HG03159 (cell line): Measurements from ENCODE around the gene WNT11.

ENCODE experiments used
- ATAC-seq: cut with Tn5 transposase; IDR thresholded peaks from one replicate; pipeline ENCODE4 v1.9.1; 2021; ENCODE audit warnings: mild to moderate bottlenecking, moderate library complexity; ENCODE audit not compliant: unreplicated experiment

Gene WNT11

DNA sequence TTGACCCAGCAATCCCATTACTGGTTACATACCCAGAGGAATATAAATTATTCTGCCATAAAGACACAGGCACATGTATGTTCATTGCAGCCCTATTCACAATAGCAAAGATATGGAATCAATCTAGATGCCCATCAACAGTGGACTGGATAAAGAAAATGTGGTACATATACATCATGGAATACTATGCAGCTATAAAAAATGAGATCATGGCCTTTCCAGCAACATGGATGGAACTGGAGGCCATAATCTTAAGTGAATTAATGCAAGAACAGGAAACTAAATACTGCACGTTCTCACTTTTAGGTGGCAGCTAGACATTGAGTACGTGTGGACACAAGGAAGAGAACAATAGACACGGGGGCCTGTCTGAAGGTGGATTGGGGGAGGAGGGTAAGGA lies 15.1 kb upstream of the WNT11 start:
- no peak for ATAC-seq

DNA sequence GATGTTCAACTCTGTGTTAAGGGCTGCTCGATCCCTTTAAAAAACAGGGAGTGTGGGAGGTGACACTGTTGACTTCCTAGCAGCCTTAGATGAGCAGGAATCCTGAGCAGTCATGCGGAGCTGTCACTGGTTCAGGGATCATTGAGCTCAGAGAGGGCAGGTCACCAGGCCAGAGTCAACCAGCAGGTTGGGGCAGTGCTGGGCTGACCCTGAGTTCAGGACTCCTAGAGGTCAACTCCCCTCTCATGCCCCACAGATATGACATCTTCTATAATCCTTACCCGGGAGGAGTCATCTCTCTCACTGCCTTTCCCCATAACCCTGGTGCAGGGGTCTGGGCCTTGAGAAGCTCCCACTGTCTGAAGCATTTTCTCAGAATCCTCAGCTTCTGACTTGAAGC lies 12.9 kb upstream of the WNT11 start:
- ATAC-seq = no peak

DNA sequence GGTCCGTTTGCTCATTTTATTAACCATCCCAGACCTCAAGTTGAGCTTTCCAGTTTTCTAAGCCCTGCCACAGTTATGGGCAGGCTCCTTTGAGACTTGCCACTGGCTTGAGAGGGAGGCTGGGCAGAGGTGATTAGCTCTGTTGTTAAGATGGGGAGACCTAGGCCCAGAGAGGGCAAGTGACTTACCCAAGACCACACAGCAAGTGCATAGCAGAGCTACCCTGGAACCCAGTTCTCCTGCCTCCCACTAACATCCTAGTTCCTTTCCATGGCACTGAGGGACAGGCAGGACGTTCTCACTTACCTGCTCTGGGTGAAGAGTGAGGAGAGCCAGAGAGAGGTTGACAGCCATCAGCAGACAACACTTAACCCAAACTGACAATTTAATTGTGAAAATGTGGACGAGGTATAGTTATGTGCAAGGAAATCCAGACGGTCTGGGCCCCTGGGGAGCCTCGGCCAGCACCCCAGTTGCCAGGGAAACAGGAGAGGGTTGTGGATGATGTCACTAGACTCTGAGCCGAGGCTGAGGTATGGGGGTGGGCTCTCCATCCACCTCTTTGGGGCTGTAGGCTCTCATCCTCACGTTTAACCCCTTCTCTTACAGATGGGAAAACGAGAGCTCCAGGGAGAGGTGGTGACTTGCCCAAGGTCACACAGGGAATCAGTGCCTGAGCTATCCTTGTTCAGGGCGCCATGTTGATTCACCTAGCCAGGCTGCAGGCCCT lies 12.3 kb upstream of the WNT11 start:
- ATAC-seq = no peak

GRCh38 chr11:76217653-76218160 lies 11.4 kb upstream of the WNT11 start:
- ATAC-seq = no peak

DNA sequence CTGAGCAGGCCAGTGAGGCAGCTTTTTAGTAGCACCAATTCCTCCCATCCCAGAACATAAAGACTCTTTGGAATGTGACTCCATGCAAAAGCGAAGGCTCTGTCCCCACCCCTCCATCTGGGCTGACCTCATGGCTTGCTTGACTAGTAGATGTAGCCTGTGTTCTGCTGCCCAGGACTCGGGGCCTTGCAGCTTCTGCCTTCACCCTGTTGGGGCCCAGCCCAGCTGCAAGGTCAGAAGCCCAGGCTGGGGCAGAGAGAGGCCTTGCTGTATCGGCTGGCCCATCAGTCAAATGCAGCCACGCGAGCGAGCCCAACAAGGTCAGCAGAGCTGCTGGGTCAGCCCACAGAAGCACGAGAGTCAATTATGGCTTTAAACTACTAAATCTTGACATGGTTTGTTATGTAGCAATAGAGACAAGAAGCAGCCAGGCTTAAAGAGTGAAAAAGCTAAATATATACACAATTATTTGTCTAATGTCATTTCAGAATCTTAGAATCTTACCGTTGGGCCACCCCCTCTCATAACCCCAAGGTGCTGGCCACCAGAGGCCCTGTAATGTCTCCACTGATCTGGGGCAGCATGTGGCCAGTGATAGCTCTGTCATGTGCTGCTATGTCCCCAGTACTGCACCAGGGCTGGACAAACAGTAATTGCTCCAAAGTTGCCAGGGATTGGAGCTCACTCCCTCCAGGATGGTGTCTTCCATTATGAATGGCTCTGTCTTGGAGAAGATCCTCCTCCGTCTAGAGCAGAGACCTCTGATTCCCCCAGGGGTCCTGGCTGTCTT lies 10.4 kb upstream of the WNT11 start:
- ATAC-seq = no peak

DNA sequence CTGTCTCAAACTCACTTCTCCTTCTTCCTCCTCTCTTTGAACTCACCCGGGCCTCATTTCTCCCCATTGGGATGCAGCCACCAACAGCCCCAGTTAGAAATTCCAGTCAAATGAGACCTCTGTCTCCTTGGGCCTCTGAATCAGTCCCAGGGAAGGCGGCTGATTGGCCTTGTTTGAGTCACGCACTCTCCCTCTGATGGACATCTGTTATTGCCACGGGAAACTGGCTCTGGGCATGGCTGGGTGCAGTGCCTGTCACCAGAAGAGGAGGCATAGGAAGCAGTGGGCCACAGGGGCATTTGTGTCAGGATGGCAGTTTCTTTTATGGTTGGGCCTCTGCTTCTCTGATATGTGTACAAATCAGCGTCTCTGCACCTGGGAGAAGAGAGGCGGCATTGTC lies 9.6 kb upstream of the WNT11 start:
- ATAC-seq = no peak

DNA sequence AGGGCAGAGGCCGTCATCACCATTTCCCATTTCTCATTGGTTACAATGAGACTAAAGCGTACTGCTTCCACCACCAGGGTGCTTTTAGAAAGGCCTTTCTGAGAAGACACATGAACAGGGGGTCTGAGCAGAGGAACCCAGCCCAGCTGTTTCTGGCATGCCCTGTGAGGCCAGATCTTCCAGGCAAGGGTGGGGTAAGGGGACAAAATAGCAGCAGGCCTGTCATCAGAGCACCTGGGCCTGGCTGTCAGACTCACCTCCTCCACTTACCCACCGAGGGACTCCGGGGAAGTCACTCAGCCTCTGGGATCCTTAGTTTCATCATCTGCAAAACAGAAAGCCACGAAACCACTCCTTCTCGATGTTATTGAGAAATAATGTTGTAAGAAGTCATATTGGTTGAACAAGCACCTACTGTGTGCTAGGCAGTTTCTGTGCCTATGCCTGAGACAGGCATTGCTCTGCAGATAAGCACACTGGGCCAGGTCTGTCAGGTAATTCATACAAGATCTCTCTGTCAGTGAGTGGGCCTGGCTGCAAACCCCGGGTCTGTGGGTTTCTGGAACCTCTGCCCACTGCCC lies 8.8 kb upstream of the WNT11 start:
- ATAC-seq = no peak

- no peak for ATAC-seq
Observed at GRCh38 chr11:76214186-76214585, 7.9 kb upstream of the WNT11 start.

- ATAC-seq = no peak
Observed at GRCh38 chr11:76212086-76213035, 6.1 kb upstream of the WNT11 start.

GRCh38 chr11:76210931-76211851 lies 4.9 kb upstream of the WNT11 start:
- ATAC-seq = no peak

DNA sequence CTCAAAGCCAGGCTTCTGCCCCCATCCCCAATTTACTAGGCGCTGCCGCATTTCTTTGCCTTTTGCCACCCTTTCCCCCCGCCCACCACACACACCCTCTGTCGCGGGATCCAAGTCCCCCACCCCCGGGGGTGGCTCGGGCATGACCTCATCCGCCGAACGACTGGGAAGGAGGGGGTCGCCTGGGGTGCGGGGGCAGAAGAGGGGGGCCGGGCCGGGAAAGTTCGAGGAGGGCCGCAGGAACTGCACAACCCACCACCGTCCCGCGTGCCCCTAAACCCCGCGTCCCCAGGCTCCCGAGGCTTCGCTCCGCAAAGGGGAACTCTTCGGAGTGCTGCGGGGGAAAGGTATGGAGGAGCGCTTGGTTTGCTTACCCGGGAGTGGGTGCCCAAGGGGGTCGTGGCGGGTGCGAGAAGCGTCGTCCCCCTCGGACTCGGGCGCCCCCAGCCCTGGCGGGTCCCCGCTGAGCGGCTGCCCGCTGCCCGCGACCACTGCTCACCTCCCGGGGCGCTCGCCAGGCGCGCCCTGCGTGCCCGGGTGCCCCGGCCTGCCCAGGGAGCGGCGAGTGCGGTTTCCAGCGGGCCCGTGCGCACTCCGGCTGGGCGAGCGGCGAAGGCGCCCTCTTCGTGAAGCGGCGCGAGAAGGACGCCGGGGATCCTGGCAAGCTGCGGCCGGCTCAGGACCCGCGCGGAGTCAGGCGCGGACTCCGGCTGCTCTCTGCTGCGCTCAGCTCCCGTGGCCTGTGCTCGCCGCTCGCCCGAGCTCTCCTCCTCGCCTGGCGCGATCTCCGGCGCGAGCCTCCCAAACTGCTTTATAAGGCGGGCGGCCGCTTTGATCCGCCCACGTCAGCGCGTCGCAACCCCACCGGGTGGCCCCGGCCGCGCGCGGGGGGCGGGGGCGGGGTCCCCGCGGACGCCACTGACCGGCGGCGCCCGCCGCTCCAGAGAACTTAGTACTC lies 4.0 kb upstream of the WNT11 start:
- ATAC-seq = no peak

DNA sequence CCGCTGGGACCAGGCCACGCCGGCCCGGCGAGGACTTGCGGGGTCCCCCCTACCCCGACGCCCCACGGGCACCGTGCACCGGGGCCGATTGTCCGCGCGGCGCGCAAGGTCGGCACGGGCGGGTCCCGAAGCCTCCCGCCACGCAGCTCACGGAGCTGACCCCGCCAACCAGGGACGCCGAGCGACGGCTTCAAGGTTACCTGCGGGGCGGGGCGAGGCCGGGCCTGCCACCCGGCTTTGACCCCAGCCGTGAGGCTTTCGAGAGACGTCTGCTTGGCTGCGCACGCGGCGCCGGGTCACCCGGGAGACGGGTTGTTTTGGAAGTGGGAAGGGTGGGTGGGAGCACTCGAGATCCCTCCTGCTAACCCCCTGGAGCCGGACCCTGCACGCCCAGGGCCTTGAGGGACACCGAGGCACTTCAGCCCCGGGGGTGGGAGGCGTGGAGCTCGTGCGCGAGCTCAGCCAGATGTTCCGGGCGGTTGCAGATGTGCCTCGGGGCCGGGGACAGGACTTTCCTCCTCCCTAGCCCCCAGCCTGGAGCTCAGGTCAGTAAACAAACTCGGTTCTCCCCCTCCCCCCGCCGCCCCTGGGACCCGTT lies 3.2 kb upstream of the WNT11 start:
- ATAC-seq = no peak

DNA sequence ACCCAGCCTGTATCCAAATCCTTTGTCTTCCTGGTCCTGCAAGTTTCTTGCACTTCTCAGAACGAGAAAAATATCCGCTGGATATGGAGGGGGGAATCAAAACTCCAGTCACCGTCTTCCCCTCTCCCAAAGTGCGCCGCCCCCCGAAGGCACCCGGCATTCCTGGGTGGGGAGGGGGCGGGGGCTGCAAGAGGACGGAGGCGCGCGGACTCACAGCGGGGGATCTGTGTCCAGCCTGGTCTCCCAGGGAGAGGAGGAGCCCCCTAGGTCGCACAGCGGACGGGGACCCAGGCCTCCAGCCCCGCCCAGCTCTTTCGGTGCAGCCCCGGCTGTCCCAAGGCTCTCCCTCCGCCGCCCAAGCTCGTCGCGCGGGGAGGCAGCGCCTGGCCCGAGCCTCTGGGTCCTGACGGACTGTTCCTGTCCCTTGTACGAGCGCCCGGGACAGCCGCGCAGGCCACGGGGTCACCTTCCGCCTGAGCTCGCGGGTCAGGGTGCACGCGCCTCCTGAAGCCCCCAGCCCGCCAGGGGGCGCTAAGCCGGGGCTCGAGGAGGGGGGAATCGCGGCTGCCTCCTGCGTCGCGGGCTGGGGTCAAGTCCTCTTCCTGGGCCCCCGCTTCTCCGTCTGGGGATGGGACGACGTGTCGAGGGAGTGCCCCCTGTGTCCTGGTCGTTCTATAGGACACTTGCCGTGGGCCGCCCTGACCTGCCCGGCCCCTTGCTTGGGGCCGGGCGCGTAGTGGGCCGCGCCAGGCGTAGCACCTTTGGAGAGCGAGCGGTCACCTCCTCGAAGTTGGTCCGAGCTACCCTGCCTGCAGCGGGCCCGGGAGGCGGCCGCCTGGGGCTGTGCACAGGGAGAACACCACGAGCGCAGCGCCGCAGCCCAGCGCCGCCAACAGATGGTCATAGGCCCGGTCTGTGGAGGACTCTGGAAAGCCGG lies 2.4 kb upstream of the WNT11 start:
- ATAC-seq = no peak

GRCh38 chr11:76207642-76208401 lies 1.5 kb upstream of the WNT11 start:
- no peak for ATAC-seq

DNA sequence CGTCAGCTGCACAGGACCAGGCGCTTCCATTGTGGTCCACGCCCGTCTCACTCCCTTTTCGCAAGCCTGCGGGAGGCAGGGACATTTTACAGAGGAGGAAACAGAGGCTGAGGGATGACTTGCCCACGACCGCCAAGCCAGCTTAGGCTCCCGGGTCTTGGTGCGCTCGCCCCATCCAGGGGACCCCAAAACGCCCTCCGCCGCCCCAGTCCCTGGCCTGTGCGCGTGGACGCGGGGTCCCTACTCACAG lies 300 bp downstream of the WNT11 start:
- ATAC-seq = no peak

DNA sequence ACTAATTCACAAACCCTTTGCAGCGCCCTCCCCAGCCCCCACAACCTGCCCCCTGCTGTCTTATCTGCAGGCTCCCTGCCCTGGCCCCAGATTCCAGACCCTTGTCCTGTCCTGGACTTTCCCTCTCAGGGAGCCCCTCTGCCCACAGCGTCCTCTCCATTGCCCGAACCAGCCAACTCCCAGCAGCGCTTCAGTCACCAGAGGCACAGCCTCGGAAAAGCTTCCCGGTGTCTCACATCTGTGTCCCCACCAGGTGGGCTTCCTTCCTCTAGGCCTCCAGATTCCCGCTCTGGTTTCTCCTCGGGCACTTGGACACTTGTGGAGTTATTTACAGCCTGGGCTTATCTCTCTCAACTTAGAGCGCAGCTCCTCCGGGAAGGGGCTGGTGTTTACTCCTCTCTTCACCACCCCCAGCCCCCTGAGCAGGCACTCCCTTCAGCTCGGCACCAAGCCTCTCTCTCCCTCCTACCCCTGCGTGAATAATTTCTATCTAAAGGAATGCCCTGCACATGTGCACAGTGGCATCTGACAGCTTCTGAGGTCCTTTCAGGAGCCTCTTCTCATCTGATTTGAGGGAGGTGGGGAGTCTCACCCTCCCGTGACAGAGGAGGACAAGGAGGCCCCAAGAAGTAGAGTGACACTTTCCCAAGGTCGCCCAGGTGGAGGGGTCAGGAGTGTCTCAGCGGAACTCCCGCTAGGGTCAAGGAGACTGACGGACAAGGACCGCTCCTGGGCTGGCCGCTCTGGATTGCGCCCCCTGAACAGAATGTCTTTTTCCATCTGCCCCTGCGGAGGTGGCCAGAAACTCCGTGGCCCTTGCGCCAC lies 838 bp downstream of the WNT11 start:
- ATAC-seq = no peak
